Right atrium auricular region (tissue), 2 donors: ENCODE measurements around the gene CD109. TPM values are rescaled to one million over a fixed set of nuclear protein-coding genes. Genes with fewer than 3 reads are reported as not detected.

ENCODE experiments used
- DNase-seq: peaks from one replicate; pipeline ENCODE4 v3.0.0-alpha.2; 2019; ENCODE audit warnings: low spot score
- H3K27ac ChIP-seq, 2 donors: fragments of 200-600 bp; sonication (generic); 1 replicate in 1 of 2; 2 replicates in 1 of 2; pipeline ENCODE4 v1.5.1; 2016 to 2019
- H3K27me3 ChIP-seq, 2 donors: fragments of 200-600 bp; sonication (generic); one replicate each; pipeline versions ENCODE4 v1.5.1 to v1.6.0; 2017 to 2019
- H3K36me3 ChIP-seq: fragments of 200-600 bp; sonication (generic); one replicate; pipeline ENCODE4 v1.5.1; 2016
- H3K4me1 ChIP-seq, 2 donors: fragments of 200-600 bp; sonication (generic); one replicate each; pipeline versions ENCODE4 v1.5.1 to v1.6.0; 2017 to 2019
- H3K4me3 ChIP-seq, 2 donors: fragments of 200-600 bp; sonication (generic); 1 replicate in 1 of 2; 2 replicates in 1 of 2; pipeline ENCODE4 v1.5.1; 2017 to 2019; ENCODE audit warnings: mild to moderate bottlenecking in 1 of 2, moderate library complexity in 1 of 2
- H3K9me3 ChIP-seq, 2 donors: fragments of 200-600 bp; sonication (generic); one replicate each; pipeline ENCODE4 v1.5.1; 2019
- total RNA-seq, 2 donors: library from RNA; depleted of rRNA; stranded (reverse); fragments of >200 nt; gene quantifications; one replicate each; pipeline ENCODE4 v1.1.0, GENCODE V29; 2016
- TF ChIP-seq, protein P1 (sequence below), 2 donors: fragments of 200-600 bp; sonication (generic); IDR thresholded peaks; one replicate each; pipeline ENCODE4 v1.5.1; 2019; ENCODE audit warnings: antibody characterized with exemption in 2 of 2

Gene CD109
- total RNA-seq, 2 donors from 2014 or later = 18.7 to 30.1 TPM

- no peaks in the 10 kb centered on the region for H3K36me3 ChIP-seq
- peak overlapping the region; percentile 97 to 100 for H3K27ac ChIP-seq
- peaks cover 0 to 22% of the 10 kb centered on the region in 2 donors for H3K4me1 ChIP-seq
- H3K27me3 ChIP-seq = no peaks in the 10 kb centered on the region
- no peak for DNase-seq
- H3K9me3 ChIP-seq = no peaks in the 10 kb centered on the region
- TF ChIP-seq, protein P1, sequence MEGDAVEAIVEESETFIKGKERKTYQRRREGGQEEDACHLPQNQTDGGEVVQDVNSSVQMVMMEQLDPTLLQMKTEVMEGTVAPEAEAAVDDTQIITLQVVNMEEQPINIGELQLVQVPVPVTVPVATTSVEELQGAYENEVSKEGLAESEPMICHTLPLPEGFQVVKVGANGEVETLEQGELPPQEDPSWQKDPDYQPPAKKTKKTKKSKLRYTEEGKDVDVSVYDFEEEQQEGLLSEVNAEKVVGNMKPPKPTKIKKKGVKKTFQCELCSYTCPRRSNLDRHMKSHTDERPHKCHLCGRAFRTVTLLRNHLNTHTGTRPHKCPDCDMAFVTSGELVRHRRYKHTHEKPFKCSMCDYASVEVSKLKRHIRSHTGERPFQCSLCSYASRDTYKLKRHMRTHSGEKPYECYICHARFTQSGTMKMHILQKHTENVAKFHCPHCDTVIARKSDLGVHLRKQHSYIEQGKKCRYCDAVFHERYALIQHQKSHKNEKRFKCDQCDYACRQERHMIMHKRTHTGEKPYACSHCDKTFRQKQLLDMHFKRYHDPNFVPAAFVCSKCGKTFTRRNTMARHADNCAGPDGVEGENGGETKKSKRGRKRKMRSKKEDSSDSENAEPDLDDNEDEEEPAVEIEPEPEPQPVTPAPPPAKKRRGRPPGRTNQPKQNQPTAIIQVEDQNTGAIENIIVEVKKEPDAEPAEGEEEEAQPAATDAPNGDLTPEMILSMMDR (IDR thresholded peaks at IDR 0.05) = no peak
- H3K4me3 ChIP-seq = no peak overlapping the region
Observed at GRCh38 chr6:73655341-73655917, 40.6 kb upstream of the CD109 start.

GRCh38 chr6:73656531-73657145 lies 39.4 kb upstream of the CD109 start:
- no peak for DNase-seq
- TF ChIP-seq, protein P1 (IDR thresholded peaks at IDR 0.05) = no peak
- no peak overlapping the region for H3K27ac ChIP-seq

DNA sequence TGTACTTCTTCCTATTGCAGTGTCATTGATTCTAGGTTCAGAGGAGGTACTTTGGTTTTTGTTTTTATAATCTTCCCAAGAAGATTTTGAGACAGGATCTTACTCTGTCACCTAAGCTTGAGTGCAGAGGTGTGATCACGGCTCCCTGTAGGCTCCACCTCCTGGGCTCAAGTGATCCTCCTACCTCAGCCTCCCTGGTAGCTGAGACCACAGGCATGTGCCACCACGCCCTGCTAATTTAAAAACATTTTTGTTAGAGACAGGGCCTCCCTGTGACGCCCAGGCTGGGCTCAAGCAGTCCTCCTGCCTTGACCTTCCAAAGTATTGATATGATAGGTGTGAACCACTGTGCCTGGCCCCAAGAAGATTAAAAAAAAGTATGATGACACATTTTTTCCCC lies 38.8 kb upstream of the CD109 start:
- TF ChIP-seq, protein P1 (IDR thresholded peaks at IDR 0.05) = no peak
- Histone ChIP-seq H3K36me3 (no peaks in the 10 kb centered on the region), H3K9me3 (no peaks in the 10 kb centered on the region), H3K27me3 (no peaks in the 10 kb centered on the region), H3K27ac (no peak overlapping the region), H3K4me1 (peaks cover 0 to 17% of the 10 kb centered on the region in 2 donors), H3K4me3 (no peak overlapping the region)
- no peak for DNase-seq

More at GRCh38 chr6:73656531-73657145, 39.4 kb upstream of the CD109 start:
- H3K4me1 ChIP-seq = peaks cover 0 to 22% of the 10 kb centered on the region in 2 donors
- no peaks in the 10 kb centered on the region for H3K36me3 ChIP-seq
- H3K9me3 ChIP-seq = no peaks in the 10 kb centered on the region
- no peaks in the 10 kb centered on the region for H3K27me3 ChIP-seq
- no peak overlapping the region for H3K4me3 ChIP-seq

DNA sequence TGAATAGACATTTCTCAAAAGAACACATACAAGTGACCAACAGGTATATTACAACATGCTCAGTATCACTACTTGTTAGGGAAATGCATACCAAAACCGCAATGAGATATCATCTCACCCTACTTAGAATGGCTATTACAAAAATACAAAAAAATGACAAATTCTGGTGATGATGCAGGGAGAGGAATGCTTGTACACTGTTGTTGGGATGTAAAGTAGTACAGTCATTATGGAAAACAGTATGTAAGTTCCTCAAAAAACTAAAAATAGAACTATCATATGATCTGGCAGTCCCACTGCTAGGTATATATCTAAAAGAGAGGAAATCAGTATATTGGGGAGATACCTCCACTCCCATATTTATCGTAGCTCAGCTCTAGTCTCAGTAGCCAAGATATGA lies 31.3 kb upstream of the CD109 start:
- H3K9me3 ChIP-seq = no peaks in the 10 kb centered on the region
- H3K27ac ChIP-seq = no peak overlapping the region
- TF ChIP-seq, protein P1 (IDR thresholded peaks at IDR 0.05) = no peak
- H3K27me3 ChIP-seq = no peaks in the 10 kb centered on the region
- H3K4me3 ChIP-seq = no peak overlapping the region
- H3K4me1 ChIP-seq = no peaks in the 10 kb centered on the region
- no peaks in the 10 kb centered on the region for H3K36me3 ChIP-seq
- no peak for DNase-seq

GRCh38 chr6:73665686-73666319 lies 30.2 kb upstream of the CD109 start:
- TF ChIP-seq, protein P1 (IDR thresholded peaks at IDR 0.05) = no peak
- no peaks in the 10 kb centered on the region for H3K36me3 ChIP-seq
- DNase-seq = no peak
- H3K27me3 ChIP-seq = no peaks in the 10 kb centered on the region
- no peak overlapping the region for H3K4me3 ChIP-seq
- H3K27ac ChIP-seq = no peak overlapping the region
- H3K4me1 ChIP-seq = no peaks in the 10 kb centered on the region
- no peaks in the 10 kb centered on the region for H3K9me3 ChIP-seq
